Hair follicular keratinocyte (primary cell): ENCODE measurements around the gene DBT. TPM values are rescaled to one million over a fixed set of nuclear protein-coding genes. Genes with fewer than 3 reads are reported as not detected.

Experiments
- total RNA-seq: library from RNA; depleted of rRNA; stranded (reverse); fragments of >200 nt; gene quantifications from 2 replicates; pipeline ENCODE4 v1.2.3, GENCODE V29; 2015

The DBT gene
- total RNA-seq, result 4.0 and 5.9 TPM in 2 replicates

DNA sequence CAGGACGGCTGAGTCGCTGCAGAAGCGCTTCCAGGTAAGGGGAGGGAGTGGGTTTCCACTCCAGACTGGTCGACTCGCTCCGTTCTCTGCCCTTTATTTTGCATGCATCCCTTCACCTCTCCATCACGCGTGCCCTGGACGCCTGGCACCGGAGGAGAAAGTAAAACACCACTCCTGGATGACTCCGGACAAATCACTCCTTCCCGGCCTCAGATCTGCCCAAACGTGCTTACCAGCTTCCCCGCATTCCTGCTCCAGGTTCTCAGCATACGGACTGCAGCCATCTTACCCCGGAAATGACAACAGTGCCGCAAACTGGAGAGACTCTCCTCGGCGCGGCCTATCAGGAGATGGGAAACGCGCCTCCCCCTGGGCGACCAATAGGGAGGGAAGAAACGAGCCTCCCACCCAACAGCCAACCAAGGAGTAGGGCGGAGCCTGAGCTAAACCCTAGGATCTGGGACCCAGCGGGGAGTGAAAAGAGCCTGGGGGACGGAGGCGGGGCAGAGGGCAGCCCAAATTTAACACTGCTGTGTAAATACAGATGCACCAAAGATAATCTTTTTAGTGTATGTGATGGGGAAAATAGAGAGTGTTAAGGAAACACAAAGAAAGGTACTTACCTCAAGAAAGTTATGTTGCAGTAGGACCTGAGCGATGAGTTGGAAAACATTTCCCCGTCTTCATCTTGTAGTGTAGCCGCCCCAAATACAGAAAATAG, at the start of gene DBT:
TSS of gene DBT (minus strand) at position 298 of the 721 bp plus-strand sequence. CDS start at position 284, 14 bp downstream.

GRCh38 chr1:100265931-100266740, 16.5 kb upstream of the DBT start, which contains the start of gene RTCA:
TSS of gene RTCA (plus strand) at chr1:100266216. CDS start at chr1:100266376, 160 bp downstream.

GRCh38 chr1:100178091-100178490, 71.5 kb downstream of the DBT start, which contains the start of gene LRRC39:
TSS of gene LRRC39 (minus strand) at chr1:100178256. CDS start at chr1:100168516, 9,740 bp downstream.

Other genes with a start within 250 kb of the DBT start
- 3.0 and 4.5 TPM in 2 replicates for gene SASS6, start 116.9 kb downstream of the DBT start, total RNA-seq
- 3.4 and 10.4 TPM in 2 replicates for gene TRMT13, start 116.7 kb downstream of the DBT start, total RNA-seq
- not detected in 2 replicates for gene LRRC39, start 71.6 kb downstream of the DBT start, total RNA-seq
- gene RTCA, start 16.4 kb upstream of the DBT start, total RNA-seq, result 31.1 and 35.3 TPM in 2 replicates
- gene CDC14A, start 102.7 kb upstream of the DBT start, total RNA-seq, result 1.3 and 1.9 TPM in 2 replicates